ENCODE results near the gene ACYP2. TPM values are rescaled to one million over a fixed set of nuclear protein-coding genes. Genes with fewer than 3 reads are reported as not detected.

ACYP2 gene
- total RNA-seq, 1 experiment from 2014 or later, result 10.9 TPM

- CTCF ChIA-PET, result no interaction called here
- no peak overlapping the region for H3K4me3 Mint-ChIP-seq (ENCODE audit: low read depth, unreplicated experiment)
- H3K27me3 Mint-ChIP-seq (ENCODE audit: unreplicated experiment), result no peaks in the 10 kb centered on the region
- intact Hi-C loops (cut with micrococcal nuclease; ENCODE audit: unreplicated experiment), result no loop called here
- BruUV-seq (replicated peaks), result no TSS peak
- DNase-seq, result no peak
- no peaks in the 10 kb centered on the region for H3K4me1 Mint-ChIP-seq (ENCODE audit: low read depth, unreplicated experiment)
- H3K36me3 Mint-ChIP-seq (ENCODE audit: insufficient read depth, unreplicated experiment), result no peaks in the 10 kb centered on the region
- H3K9me3 Mint-ChIP-seq (ENCODE audit: low read depth, unreplicated experiment), result no peaks in the 10 kb centered on the region
- no peak for TF ChIP-seq CTCF (IDR thresholded peaks at IDR 0.05; ENCODE audit: unreplicated experiment)
- no peak overlapping the region for H3K27ac Mint-ChIP-seq (ENCODE audit: unreplicated experiment)
Observed at GRCh38 chr2:54226260-54226659, 110.8 kb downstream of the ACYP2 start.

DNA sequence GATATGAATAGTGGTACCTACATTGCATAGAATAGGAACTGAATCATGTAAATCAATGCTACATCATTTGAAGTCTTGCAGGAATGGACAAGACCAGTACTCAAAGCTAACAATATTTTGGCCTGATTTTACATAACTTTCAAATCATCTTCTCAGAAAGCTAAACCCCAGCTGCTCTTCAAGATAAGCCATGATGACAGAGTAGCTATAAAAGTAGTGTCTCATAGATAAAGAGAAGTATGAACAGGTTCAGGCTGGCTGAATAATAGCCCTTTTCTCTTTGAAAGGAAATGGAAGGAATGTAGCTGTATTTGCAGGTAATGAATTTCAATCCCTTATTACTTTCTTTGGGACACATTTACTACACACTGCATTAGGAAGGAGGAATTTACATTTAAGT is 112.4 kb downstream of the ACYP2 start:
- TF ChIP-seq CTCF (IDR thresholded peaks at IDR 0.05; ENCODE audit: unreplicated experiment), result no peak
- Mint-ChIP-seq H3K4me1 (ENCODE audit: low read depth, unreplicated experiment) (no peaks in the 10 kb centered on the region), H3K4me3 (ENCODE audit: low read depth, unreplicated experiment) (no peak overlapping the region), H3K36me3 (ENCODE audit: insufficient read depth, unreplicated experiment) (no peaks in the 10 kb centered on the region), H3K27me3 (ENCODE audit: unreplicated experiment) (no peaks in the 10 kb centered on the region), H3K27ac (ENCODE audit: unreplicated experiment) (no peak overlapping the region), H3K9me3 (ENCODE audit: low read depth, unreplicated experiment) (peaks cover 3% of the 10 kb centered on the region)
- BruUV-seq (replicated peaks), result no TSS peak
- CTCF ChIA-PET, result no interaction called here
- intact Hi-C loops (cut with micrococcal nuclease; ENCODE audit: unreplicated experiment), result no loop called here
- no peak for DNase-seq

- Mint-ChIP-seq H3K9me3 (ENCODE audit: low read depth, unreplicated experiment) (peaks cover 3% of the 10 kb centered on the region), H3K27ac (ENCODE audit: unreplicated experiment) (no peak overlapping the region), H3K4me1 (ENCODE audit: low read depth, unreplicated experiment) (no peaks in the 10 kb centered on the region), H3K27me3 (ENCODE audit: unreplicated experiment) (no peaks in the 10 kb centered on the region), H3K4me3 (ENCODE audit: low read depth, unreplicated experiment) (no peak overlapping the region), H3K36me3 (ENCODE audit: insufficient read depth, unreplicated experiment) (no peaks in the 10 kb centered on the region)
- no peak for DNase-seq
- intact Hi-C loops (cut with micrococcal nuclease; ENCODE audit: unreplicated experiment), result no loop called here
- TF ChIP-seq CTCF (IDR thresholded peaks at IDR 0.05; ENCODE audit: unreplicated experiment), result no peak
- CTCF ChIA-PET, result no interaction called here
- BruUV-seq (replicated peaks), result no TSS peak
Observed at GRCh38 chr2:54228945-54229344, 113.5 kb downstream of the ACYP2 start.

- Mint-ChIP-seq H3K36me3 (ENCODE audit: insufficient read depth, unreplicated experiment) (no peaks in the 10 kb centered on the region), H3K27ac (ENCODE audit: unreplicated experiment) (no peak overlapping the region), H3K27me3 (ENCODE audit: unreplicated experiment) (no peaks in the 10 kb centered on the region), H3K4me1 (ENCODE audit: low read depth, unreplicated experiment) (no peaks in the 10 kb centered on the region), H3K4me3 (ENCODE audit: low read depth, unreplicated experiment) (no peak overlapping the region), H3K9me3 (ENCODE audit: low read depth, unreplicated experiment) (peaks cover 8% of the 10 kb centered on the region)
- no peak for TF ChIP-seq CTCF (IDR thresholded peaks at IDR 0.05; ENCODE audit: unreplicated experiment)
- CTCF ChIA-PET, result interaction anchor here (0.7 kb wide), 1 partner anchor 513 kb away, joined by 5 read pairs; no protein-coding TSS in a partner anchor
- no TSS peak for BruUV-seq (replicated peaks)
- DNase-seq, result no peak
- intact Hi-C loops (cut with micrococcal nuclease; ENCODE audit: unreplicated experiment), result no loop called here
Observed at GRCh38 chr2:54233832-54234649, 118.6 kb downstream of the ACYP2 start.
